ENCODE measurements around the gene SYNGR1. TPM values are rescaled to one million over a fixed set of nuclear protein-coding genes. Genes with fewer than 3 reads are reported as not detected.

SYNGR1 gene
- total and polyA plus RNA-seq, 5 donors, result 66.4 to 101 (median 72.8) TPM

DNA sequence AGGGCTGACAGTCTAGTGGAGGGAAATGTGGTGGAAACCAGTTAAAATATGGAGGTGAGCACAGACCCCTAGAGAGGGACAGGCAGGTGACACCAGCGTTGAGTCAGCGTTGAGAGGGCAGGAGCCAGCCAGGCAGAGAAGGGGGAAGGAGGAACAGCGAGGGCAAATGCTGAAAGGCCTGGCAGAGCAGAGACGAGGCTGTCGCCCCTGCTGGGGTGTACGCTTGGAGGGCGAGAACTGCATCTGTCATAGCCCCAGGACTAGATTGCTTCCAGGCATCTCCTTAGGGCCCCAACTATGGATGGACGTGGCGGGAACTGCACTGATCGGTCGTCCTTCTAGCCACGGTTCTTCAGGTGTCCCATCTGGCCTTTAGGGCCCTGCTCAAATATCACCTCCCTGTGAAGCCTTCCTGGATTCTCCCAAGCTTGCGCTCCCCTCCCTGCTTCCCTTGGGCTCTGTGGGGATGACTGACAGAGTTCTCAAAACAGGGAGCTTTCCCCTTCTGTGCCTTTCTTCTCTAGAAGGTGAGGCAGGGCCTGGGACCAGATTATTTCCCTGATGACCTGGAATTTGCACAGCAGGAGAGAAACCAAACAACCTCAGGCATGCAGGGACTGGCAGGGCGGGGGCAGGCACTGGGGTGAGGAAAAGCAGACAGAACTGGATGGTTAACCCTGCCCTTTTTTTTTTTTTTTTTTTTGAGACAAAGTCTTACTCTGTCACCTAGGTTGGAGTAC is 11.1 kb downstream of the SYNGR1 start:
- ATAC-seq (no peak), DNase-seq (peak in 1 of 3 donors; percentile 26)
- 79% methylated on average over 14 of the region's 14 CpGs for WGBS
- intact Hi-C loops (cut with DNase I), result no loop called here
- H3K4me1 ChIP-seq (ENCODE audit: control insufficient read depth, insufficient read depth, low read length), result peaks cover 3% of the 10 kb centered on the region
- no peak overlapping the region for H3K4me3 ChIP-seq (ENCODE audit: low read length)
- H3K27me3 ChIP-seq (ENCODE audit: control insufficient read depth, insufficient read depth), result no peaks in the 10 kb centered on the region
- H3K27ac ChIP-seq (ENCODE audit: low read length), result no peak overlapping the region
- H3K9me3 ChIP-seq (ENCODE audit: control insufficient read depth, low read length), result no peaks in the 10 kb centered on the region

DNA sequence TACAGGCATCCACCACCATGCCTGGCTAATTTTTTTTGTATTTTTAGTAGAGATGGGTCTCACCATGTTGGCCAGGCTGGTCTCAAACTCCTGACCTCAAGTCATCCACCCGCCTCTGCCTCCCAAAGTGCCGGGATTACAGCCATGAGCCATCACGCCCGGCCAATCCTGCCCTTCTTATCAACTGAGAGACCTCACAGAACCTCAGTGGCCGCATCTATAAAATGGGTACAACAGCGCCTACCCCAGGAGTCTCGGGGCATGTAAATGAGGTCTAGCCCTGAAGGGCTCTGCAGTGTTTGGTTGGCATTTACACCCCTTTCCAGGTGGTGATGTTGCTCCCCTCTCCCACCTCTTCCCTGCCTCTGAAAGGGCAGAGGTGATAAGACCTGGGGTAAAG is 11.7 kb downstream of the SYNGR1 start:
- Histone ChIP-seq H3K4me3 (ENCODE audit: low read length) (no peak overlapping the region), H3K27ac (ENCODE audit: low read length) (no peak overlapping the region), H3K9me3 (ENCODE audit: control insufficient read depth, low read length) (no peaks in the 10 kb centered on the region), H3K27me3 (ENCODE audit: control insufficient read depth, insufficient read depth) (no peaks in the 10 kb centered on the region), H3K4me1 (ENCODE audit: control insufficient read depth, insufficient read depth, low read length) (peaks cover 3% of the 10 kb centered on the region)
- ATAC-seq (no peak), DNase-seq (no peak)
- intact Hi-C loops (cut with DNase I), result no loop called here
- WGBS, result 96% methylated on average over 7 of the region's 7 CpGs

DNA sequence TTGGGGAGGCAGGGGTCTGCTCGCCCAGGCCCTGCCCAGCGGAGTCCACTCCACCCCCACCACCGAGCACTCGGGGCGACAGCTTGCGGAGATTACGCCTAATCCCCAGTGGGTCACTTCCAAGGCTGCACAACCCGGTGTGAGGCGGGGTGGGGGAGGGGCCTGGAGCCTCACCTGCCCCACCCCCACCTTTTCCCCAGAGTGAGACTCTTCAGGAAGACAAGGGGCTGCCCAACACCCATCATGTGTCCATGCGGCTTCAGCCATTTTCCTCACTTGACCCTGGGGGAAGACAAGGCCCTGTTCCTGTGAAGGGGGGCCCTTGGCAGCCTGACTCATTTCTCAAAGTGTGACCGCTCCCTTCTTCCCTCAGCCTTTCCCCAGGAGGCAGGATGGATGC is 12.5 kb downstream of the SYNGR1 start:
- DNase-seq, result no peak
- peak in 1 of 2 donors; percentile 6 for ATAC-seq
- 63% methylated on average over 11 of the region's 11 CpGs for WGBS
- intact Hi-C loops (cut with DNase I), result no loop called here
- Histone ChIP-seq H3K4me1 (ENCODE audit: control insufficient read depth, insufficient read depth, low read length) (peaks cover 3% of the 10 kb centered on the region), H3K27me3 (ENCODE audit: control insufficient read depth, insufficient read depth) (no peaks in the 10 kb centered on the region), H3K4me3 (ENCODE audit: low read length) (no peak overlapping the region), H3K9me3 (ENCODE audit: control insufficient read depth, low read length) (no peaks in the 10 kb centered on the region), H3K27ac (ENCODE audit: low read length) (no peak overlapping the region)

DNA sequence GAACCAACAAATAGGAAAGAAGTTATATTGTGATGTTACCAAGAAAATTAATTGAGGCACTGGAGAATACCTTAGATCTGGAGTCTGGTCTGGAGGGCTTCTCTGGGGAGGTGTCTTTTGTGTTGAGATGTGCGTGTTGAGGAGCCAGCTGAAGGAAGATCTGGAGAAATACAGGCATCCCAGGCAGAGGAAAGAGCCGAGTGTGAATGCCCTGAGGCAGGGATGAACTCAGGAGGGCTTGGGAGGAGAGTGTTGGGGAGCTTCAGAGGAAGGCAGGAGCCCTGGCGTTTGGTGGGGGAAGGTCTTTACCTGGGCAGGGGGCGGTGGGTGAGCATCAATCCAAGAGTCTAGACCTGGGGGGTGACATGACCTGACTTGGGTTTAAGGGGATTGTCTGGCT is 13.1 kb downstream of the SYNGR1 start:
- ATAC-seq (no peak), DNase-seq (peak in 1 of 3 donors; percentile 29)
- H3K4me3 ChIP-seq (ENCODE audit: low read length), result no peak overlapping the region
- 88% methylated on average over 4 of the region's 4 CpGs for WGBS
- no peaks in the 10 kb centered on the region for H3K27me3 ChIP-seq (ENCODE audit: control insufficient read depth, insufficient read depth)
- H3K4me1 ChIP-seq (ENCODE audit: control insufficient read depth, insufficient read depth, low read length), result peaks cover 3% of the 10 kb centered on the region
- no peaks in the 10 kb centered on the region for H3K9me3 ChIP-seq (ENCODE audit: control insufficient read depth, low read length)
- no peak overlapping the region for H3K27ac ChIP-seq (ENCODE audit: low read length)
- intact Hi-C loops (cut with DNase I), result no loop called here

DNA sequence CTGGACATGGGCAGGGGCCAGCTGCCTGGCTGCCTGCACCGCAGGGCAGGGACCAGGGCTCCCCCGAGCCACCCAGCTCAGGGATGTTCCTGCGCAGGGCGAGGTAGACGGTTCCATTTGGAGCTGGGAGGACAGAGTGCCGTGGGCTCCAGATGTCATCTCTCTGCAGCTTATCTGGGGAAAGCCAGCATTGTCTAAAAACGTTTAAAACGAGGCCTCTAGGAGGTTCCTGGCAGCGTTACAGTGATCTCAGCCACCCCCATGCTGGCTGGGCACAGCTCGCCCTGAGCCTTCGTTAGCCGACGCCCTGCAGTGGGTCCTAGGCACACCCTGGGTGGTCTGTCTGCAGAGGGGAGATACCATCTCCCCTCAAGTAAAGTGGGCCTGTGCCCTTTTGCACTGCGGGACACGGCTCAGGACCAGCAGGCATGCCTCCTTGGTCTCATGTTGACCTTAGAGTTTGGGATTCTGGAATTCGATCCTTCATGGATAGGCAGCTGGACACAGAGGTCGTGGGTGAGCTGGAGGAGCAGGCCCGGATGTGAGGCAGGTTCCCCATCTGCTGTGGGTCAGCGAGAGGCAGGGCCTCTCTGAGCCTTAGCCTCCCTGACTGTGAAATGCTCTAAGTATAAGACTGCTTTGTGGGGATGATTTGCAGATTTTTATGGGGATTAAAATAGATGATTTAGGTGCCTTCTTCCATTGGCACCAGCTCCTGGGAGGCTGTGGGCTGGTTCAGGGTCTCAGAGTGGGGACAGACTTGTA is 14.1 kb downstream of the SYNGR1 start:
- Histone ChIP-seq H3K27ac (ENCODE audit: low read length) (no peak overlapping the region), H3K27me3 (ENCODE audit: control insufficient read depth, insufficient read depth) (no peaks in the 10 kb centered on the region), H3K4me3 (ENCODE audit: low read length) (no peak overlapping the region), H3K9me3 (ENCODE audit: control insufficient read depth, low read length) (no peaks in the 10 kb centered on the region), H3K4me1 (ENCODE audit: control insufficient read depth, insufficient read depth, low read length) (peaks cover 3% of the 10 kb centered on the region)
- DNase-seq (peak in 1 of 3 donors; percentile 64), ATAC-seq (peak; percentile 10 to 30)
- WGBS, result 53% methylated on average over 19 of the region's 19 CpGs
- intact Hi-C loops (cut with DNase I), result no loop called here

DNA sequence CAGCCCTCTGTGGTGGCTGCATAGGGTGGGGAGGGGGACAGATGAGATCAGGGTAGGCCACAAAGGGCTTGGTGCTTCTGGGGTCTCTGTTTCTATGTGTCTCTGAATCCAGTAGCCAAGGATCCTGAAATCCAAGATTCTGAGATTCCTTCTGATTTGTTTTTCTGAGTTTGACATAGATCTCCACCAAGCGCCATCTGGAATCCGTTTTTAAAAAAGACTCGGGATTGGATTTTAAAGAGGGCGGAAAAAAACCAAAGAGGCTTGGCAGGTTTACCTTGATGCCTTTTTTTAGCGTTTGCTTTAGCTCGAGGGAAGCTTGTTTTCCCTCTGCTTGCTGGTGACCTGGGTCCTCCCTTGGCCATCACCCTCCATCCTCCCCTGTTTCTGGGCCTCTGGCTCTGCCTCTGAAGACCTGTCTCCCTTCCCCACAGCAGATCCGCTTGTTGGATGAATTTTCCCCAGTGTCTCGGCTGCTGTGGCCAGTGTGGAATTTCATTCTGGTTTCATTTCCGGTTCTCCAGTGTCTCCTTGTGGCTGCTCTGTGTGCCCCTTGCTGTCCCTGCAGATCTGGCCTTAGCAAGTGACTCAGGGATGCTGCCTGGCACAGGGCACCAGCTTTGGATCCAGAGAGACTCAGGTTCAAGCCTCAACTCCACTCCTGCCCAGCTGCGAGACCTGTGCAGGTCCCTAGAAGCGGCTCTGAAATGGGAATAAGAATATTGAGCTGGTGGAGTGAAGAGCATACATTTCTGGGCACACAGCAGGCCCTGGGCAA is 15.1 kb downstream of the SYNGR1 start:
- DNase-seq, result peak in 2 of 3 donors; percentile 3 to 7
- Histone ChIP-seq H3K9me3 (ENCODE audit: control insufficient read depth, low read length) (no peaks in the 10 kb centered on the region), H3K27me3 (ENCODE audit: control insufficient read depth, insufficient read depth) (no peaks in the 10 kb centered on the region), H3K4me1 (ENCODE audit: control insufficient read depth, insufficient read depth, low read length) (peaks cover 3% of the 10 kb centered on the region), H3K27ac (ENCODE audit: low read length) (no peak overlapping the region), H3K4me3 (ENCODE audit: low read length) (no peak overlapping the region)
- ATAC-seq, result no peak
- intact Hi-C loops (cut with DNase I), result no loop called here
- WGBS, result 70% methylated on average over 11 of the region's 11 CpGs

DNA sequence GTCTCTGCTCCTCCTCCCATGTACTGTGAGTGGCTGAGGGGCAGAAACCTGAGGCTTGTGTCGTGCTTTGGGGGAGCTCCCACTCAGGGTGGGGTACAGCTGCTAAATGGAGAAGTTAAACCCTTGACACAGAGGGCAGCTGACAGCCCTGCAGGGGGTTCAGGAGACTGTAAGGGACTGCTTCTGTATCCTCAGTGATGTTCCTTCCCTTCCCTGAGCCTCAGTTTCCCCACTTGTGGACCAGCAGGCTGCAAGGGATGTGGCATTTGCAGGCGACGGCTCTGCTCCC is 15.6 kb downstream of the SYNGR1 start:
- H3K27ac ChIP-seq (ENCODE audit: low read length), result no peak overlapping the region
- WGBS, result 83% methylated on average over 3 of the region's 3 CpGs

DNA sequence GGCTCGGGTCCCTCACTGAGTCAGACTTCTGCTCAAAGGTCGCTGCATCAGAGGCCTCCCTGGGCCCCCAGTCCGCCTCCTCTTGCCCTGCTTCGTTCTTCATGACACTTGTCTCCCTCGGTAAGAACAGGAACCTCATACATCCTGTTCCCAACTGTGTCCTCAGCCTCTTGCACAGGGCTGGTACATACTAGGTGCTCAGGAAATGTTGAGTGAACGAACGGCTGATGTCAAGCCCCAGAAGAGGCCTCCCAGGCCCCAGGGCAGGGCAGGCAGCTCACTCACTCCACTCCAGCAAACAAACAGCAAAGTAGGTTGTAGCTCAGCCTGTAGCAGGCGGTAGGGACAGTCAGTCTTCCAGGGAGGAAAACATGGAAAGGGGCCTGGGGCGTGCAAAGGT is 17.2 kb downstream of the SYNGR1 start:
- intact Hi-C loops (cut with DNase I), result no loop called here
- WGBS, result 80% methylated on average over 9 of the region's 9 CpGs
- H3K4me1 ChIP-seq (ENCODE audit: control insufficient read depth, insufficient read depth, low read length), result peaks cover 3% of the 10 kb centered on the region

More for the DNA sequence above, 15.6 kb downstream of the SYNGR1 start:
- Histone ChIP-seq H3K9me3 (ENCODE audit: control insufficient read depth, low read length) (no peaks in the 10 kb centered on the region), H3K4me3 (ENCODE audit: low read length) (no peak overlapping the region), H3K27me3 (ENCODE audit: control insufficient read depth, insufficient read depth) (no peaks in the 10 kb centered on the region), H3K4me1 (ENCODE audit: control insufficient read depth, insufficient read depth, low read length) (peaks cover 3% of the 10 kb centered on the region)
- intact Hi-C loops (cut with DNase I), result no loop called here
- ATAC-seq (no peak), DNase-seq (no peak)

DNA sequence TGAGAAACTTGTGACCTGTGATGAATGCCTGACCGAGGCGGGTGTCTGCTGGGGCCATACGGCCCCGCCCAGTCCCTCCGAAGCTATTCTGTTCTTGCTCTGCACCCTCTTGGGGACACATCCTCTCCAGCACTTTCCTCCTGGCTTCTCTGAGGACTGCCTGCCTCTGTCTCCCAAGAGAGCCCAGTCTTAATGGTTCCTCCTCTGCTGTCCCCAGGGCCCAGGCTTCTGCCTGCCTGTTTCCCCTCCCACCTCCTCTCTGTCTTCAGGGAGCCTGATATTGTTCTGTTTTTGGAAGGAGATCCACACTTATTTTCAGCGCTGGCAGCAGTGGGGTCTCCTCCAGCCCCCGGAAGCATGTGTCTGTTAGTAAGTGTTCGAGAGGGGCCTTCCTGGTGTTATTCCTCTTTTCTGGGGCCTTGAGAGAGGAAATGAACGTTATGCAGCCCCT is 18.7 kb downstream of the SYNGR1 start:
- no peaks in the 10 kb centered on the region for H3K9me3 ChIP-seq (ENCODE audit: control insufficient read depth, low read length)
- peak in 1 of 3 donors; percentile 50 for DNase-seq
- H3K27ac ChIP-seq (ENCODE audit: low read length), result no peak overlapping the region
- peaks cover 3% of the 10 kb centered on the region for H3K4me1 ChIP-seq (ENCODE audit: control insufficient read depth, insufficient read depth, low read length)
- no peak for ATAC-seq
- 50% methylated on average over 9 of the region's 9 CpGs for WGBS
- intact Hi-C loops (cut with DNase I), result no loop called here
- no peak overlapping the region for H3K4me3 ChIP-seq (ENCODE audit: low read length)
- no peaks in the 10 kb centered on the region for H3K27me3 ChIP-seq (ENCODE audit: control insufficient read depth, insufficient read depth)

More for the DNA sequence above, 17.2 kb downstream of the SYNGR1 start:
- H3K27me3 ChIP-seq (ENCODE audit: control insufficient read depth, insufficient read depth), result no peaks in the 10 kb centered on the region
- H3K9me3 ChIP-seq (ENCODE audit: control insufficient read depth, low read length), result no peaks in the 10 kb centered on the region
- DNase-seq (no peak), ATAC-seq (no peak)
- no peak overlapping the region for H3K27ac ChIP-seq (ENCODE audit: low read length)
- no peak overlapping the region for H3K4me3 ChIP-seq (ENCODE audit: low read length)

DNA sequence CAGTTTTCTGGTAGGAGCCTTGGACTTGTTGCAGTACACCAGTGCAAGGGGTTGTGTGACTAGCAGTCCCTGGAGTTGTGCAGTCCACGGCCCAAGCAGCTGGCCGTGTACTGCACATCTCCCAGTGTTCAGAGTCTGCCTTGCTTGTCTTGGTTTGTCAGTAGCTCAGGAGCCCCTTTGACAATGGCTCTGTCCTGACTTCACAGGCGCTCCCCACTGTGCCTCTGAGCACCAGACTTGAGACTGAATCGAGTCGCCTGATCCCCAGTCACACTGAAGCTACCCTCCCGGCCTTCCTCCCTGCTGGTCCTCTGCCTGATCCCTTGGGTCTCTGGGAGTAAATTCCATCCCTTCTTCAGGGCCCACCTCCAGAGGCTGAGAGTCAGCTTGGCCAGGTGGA is 19.4 kb downstream of the SYNGR1 start:
- H3K27ac ChIP-seq (ENCODE audit: low read length), result no peak overlapping the region
- WGBS, result 86% methylated on average over 6 of the region's 6 CpGs
- ATAC-seq, result no peak

DNA sequence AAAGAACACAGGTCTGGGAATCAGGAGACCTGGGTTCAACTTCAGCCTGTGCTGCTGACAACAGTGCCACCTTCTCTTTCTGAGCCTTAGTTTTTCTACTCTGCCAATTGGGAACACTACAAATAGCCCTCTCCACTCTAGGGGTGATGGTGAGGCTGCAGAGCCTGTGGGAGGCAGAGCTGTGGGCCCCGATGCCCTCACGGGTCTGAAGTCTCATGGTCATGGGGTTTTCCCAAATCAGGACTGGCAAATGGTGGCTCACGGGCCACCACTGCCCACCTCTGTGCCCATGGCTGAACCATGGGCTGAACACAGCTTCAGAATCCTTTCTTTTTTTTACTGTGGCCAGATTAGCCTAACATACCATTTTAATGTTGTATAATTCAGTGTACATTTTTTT is 19.8 kb downstream of the SYNGR1 start:
- H3K27ac ChIP-seq (ENCODE audit: low read length), result no peak overlapping the region
- DNase-seq (peak in 1 of 3 donors; percentile 15), ATAC-seq (no peak)
- no peak overlapping the region for H3K4me3 ChIP-seq (ENCODE audit: low read length)
- WGBS, result 90% methylated on average over 3 of the region's 3 CpGs
- no peaks in the 10 kb centered on the region for H3K9me3 ChIP-seq (ENCODE audit: control insufficient read depth, low read length)
- no peaks in the 10 kb centered on the region for H3K4me1 ChIP-seq (ENCODE audit: control insufficient read depth, insufficient read depth, low read length)
- intact Hi-C loops (cut with DNase I), result no loop called here
- H3K27me3 ChIP-seq (ENCODE audit: control insufficient read depth, insufficient read depth), result no peaks in the 10 kb centered on the region

More for the DNA sequence above, 19.4 kb downstream of the SYNGR1 start:
- Histone ChIP-seq H3K4me1 (ENCODE audit: control insufficient read depth, insufficient read depth, low read length) (no peaks in the 10 kb centered on the region), H3K9me3 (ENCODE audit: control insufficient read depth, low read length) (no peaks in the 10 kb centered on the region), H3K27me3 (ENCODE audit: control insufficient read depth, insufficient read depth) (no peaks in the 10 kb centered on the region), H3K4me3 (ENCODE audit: low read length) (no peak overlapping the region)
- intact Hi-C loops (cut with DNase I), result no loop called here
- peak in 2 of 3 donors; percentile 4 to 31 for DNase-seq
